ENCODE measurements around the gene ACOT7.

GRCh38 chr1:6347641-6348487, 45.7 kb downstream of the ACOT7 start:
- no peak for TF ChIP-seq EZH2 (IDR thresholded peaks at IDR 0.05)
- no peak for TF ChIP-seq POLR2AphosphoS5 (IDR thresholded peaks at IDR 0.05; ENCODE audit: borderline replicate concordance, low read depth, low read length)
- no peak for TF ChIP-seq FOXP2 (optimal IDR thresholded peaks at IDR 0.05; ENCODE audit: control extremely low read depth, extremely low read length, insufficient read depth)
